Activated naive CD4-positive, alpha-beta T cell treated with Interleukin-2 at 50 U/mL for 16 hours (primary cell): ENCODE measurements around the gene CHPF.

Source experiments
- DNase-seq: peaks from one replicate; pipeline ENCODE4 v3.0.0-alpha.2; 2020

CHPF gene

GRCh38 chr2:219495531-219496122, 48.0 kb downstream of the CHPF start:
- peak; percentile 59 for DNase-seq

GRCh38 chr2:219494952-219495530, 48.6 kb downstream of the CHPF start:
- DNase-seq = no peak

GRCh38 chr2:219493086-219493485, 50.5 kb downstream of the CHPF start:
- no peak for DNase-seq

GRCh38 chr2:219492575-219492974, 51.0 kb downstream of the CHPF start:
- DNase-seq = no peak

GRCh38 chr2:219491278-219491963, 52.2 kb downstream of the CHPF start:
- no peak for DNase-seq

- DNase-seq = no peak
Measured at GRCh38 chr2:219490600-219491130, 52.9 kb downstream of the CHPF start.

- no peak for DNase-seq
Measured at GRCh38 chr2:219490186-219490585, 53.4 kb downstream of the CHPF start.

GRCh38 chr2:219489315-219489714, 54.3 kb downstream of the CHPF start:
- DNase-seq = no peak
